ENCODE data around the gene RDH16.
"Not testable (repeated sequence)": the region's sequence is repeated elsewhere in the genome, so short reads cannot be mapped to it uniquely, and the experiment has no call there.

Gene RDH16

GRCh38 chr12:56951582-56952339, 5.6 kb downstream of the RDH16 start:
- H3K27ac ChIP-seq = no peak overlapping the region
- no peaks in the 10 kb centered on the region for H3K4me1 ChIP-seq
- H3K9me3 ChIP-seq = no peaks in the 10 kb centered on the region
- intact Hi-C loops (cut with DNase I; ENCODE audit: low total_unique reads) = no loop called here
- no peaks in the 10 kb centered on the region for H3K27me3 ChIP-seq
- no peak overlapping the region for H3K4me3 ChIP-seq
- H3K36me3 ChIP-seq = no peaks in the 10 kb centered on the region
- no peak for TF ChIP-seq CTCF (IDR thresholded peaks at IDR 0.05)
- no peak for DNase-seq

- no peaks in the 10 kb centered on the region for H3K4me1 ChIP-seq
- no peaks in the 10 kb centered on the region for H3K36me3 ChIP-seq
- H3K27ac ChIP-seq = no peak overlapping the region
- DNase-seq = no peak
- H3K4me3 ChIP-seq = no peak overlapping the region
- TF ChIP-seq CTCF (IDR thresholded peaks at IDR 0.05) = no peak
- H3K27me3 ChIP-seq = no peaks in the 10 kb centered on the region
- H3K9me3 ChIP-seq = no peaks in the 10 kb centered on the region
- intact Hi-C loops (cut with DNase I; ENCODE audit: low total_unique reads) = no loop called here
Observed at GRCh38 chr12:56948881-56949280, 8.5 kb downstream of the RDH16 start.

- DNase-seq = no peak
- Histone ChIP-seq H3K36me3 (no peaks in the 10 kb centered on the region), H3K9me3 (no peaks in the 10 kb centered on the region), H3K27me3 (no peaks in the 10 kb centered on the region), H3K4me3 (no peak overlapping the region), H3K27ac (no peak overlapping the region), H3K4me1 (no peaks in the 10 kb centered on the region)
- intact Hi-C loops (cut with DNase I; ENCODE audit: low total_unique reads) = no loop called here
- no peak for TF ChIP-seq CTCF (IDR thresholded peaks at IDR 0.05)
Observed at GRCh38 chr12:56948457-56948777, 9.0 kb downstream of the RDH16 start.

GRCh38 chr12:56947633-56948456, 9.6 kb downstream of the RDH16 start:
- TF ChIP-seq CTCF (IDR thresholded peaks at IDR 0.05) = no peak
- no peak for DNase-seq
- no peaks in the 10 kb centered on the region for H3K4me1 ChIP-seq
- H3K9me3 ChIP-seq = no peaks in the 10 kb centered on the region
- H3K27ac ChIP-seq = no peak overlapping the region
- no peak overlapping the region for H3K4me3 ChIP-seq
- intact Hi-C loops (cut with DNase I; ENCODE audit: low total_unique reads) = no loop called here
- no peaks in the 10 kb centered on the region for H3K36me3 ChIP-seq
- H3K27me3 ChIP-seq = no peaks in the 10 kb centered on the region

- no peaks in the 10 kb centered on the region for H3K36me3 ChIP-seq
- H3K4me1 ChIP-seq = peaks cover 0 to 9% (median 0%) of the 10 kb centered on the region in 4 donors
- intact Hi-C loops (cut with DNase I; ENCODE audit: low total_unique reads) = no loop called here
- no peaks in the 10 kb centered on the region for H3K27me3 ChIP-seq
- no peak overlapping the region for H3K4me3 ChIP-seq
- no peak overlapping the region for H3K27ac ChIP-seq
- TF ChIP-seq CTCF (IDR thresholded peaks at IDR 0.05) = no peak
- H3K9me3 ChIP-seq = no peaks in the 10 kb centered on the region
- DNase-seq = no peak
Observed at GRCh38 chr12:56943878-56944277, 13.5 kb downstream of the RDH16 start.

GRCh38 chr12:56943374-56943773, 14.0 kb downstream of the RDH16 start:
- DNase-seq; H3K27me3 ChIP-seq; H3K36me3 ChIP-seq; intact Hi-C loops (cut with DNase I; ENCODE audit: low total_unique reads); H3K4me1 ChIP-seq; H3K9me3 ChIP-seq; H3K27ac ChIP-seq; H3K4me3 ChIP-seq: not testable (repeated sequence)
